ENCODE measurements around the gene ACTG2. TPM values are rescaled to one million over a fixed set of nuclear protein-coding genes. Genes with fewer than 3 reads are reported as not detected.

The ACTG2 gene
- total and polyA plus RNA-seq, 7 donors, result 16.9 to 10,290 (median 3,612) TPM

DNA sequence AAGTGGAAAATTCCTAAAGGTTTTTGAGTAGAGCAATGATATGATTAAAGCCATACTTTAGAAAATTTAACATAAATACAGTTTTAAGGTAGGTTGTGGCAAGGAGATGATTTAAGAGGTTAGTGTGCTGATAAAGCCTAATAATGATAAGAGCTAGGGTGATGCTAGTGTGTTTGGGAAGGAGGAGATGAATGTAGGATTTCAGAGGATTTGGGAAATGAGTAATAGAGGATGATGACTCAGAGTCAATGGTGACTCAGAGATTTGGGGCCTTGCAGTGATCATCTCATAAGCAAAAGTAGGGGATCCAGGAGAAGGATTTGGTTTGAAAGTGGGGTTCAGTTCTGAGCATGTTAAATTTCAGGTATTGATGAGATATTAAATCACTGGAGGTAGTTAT is 40.8 kb upstream of the ACTG2 start:
- H3K27ac ChIP-seq, result peak overlapping the region in 2 of 4 donors; percentile 77 to 96
- no peaks in the 10 kb centered on the region for H3K9me3 ChIP-seq
- H3K36me3 ChIP-seq, result peaks cover 0 to 73% (median 12%) of the 10 kb centered on the region in 4 donors
- no peak overlapping the region for H3K4me3 ChIP-seq
- peaks cover 0 to 51% (median 25%) of the 10 kb centered on the region in 4 donors for H3K4me1 ChIP-seq
- intact Hi-C loops (cut with DNase I), result no loop called here
- no peak for DNase-seq
- TF ChIP-seq POLR2AphosphoS5 (IDR thresholded peaks at IDR 0.05) (peak in 1 of 4 donors; percentile 7), POLR2A (IDR thresholded peaks at IDR 0.05) (no peak), EP300 (IDR thresholded peaks at IDR 0.05) (no peak), CTCF (IDR thresholded peaks at IDR 0.05) (no peak)
- H3K27me3 ChIP-seq, result no peaks in the 10 kb centered on the region

DNA sequence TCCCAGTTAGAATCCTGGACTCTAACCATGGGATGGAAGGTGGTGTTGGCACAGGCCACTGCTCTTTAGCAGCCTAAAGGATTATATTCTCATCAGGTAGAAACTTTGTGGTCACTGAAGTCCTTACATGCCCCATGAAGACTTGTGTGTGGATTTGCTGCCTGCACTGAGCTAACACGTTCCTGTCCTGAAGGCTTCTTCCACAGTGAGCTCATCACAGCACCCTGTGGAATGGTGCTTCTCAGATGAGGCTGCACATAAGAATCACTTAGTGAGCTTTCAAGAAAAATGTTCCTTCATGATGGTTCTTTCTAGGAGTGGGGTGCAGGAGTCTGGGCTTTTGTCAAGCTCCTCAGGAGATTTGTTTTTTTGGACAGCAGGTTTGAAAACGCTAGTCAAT is 37.3 kb upstream of the ACTG2 start:
- no peak for DNase-seq
- peak overlapping the region in 1 of 4 donors; percentile 5 for H3K27ac ChIP-seq
- peaks cover 0 to 22% (median 4%) of the 10 kb centered on the region in 4 donors for H3K4me1 ChIP-seq
- no peak overlapping the region for H3K4me3 ChIP-seq
- H3K27me3 ChIP-seq, result no peaks in the 10 kb centered on the region
- peaks cover 0 to 64% (median 19%) of the 10 kb centered on the region in 4 donors for H3K36me3 ChIP-seq
- no peaks in the 10 kb centered on the region for H3K9me3 ChIP-seq
- TF ChIP-seq POLR2A (IDR thresholded peaks at IDR 0.05), result no peak
- no peak for TF ChIP-seq EP300 (IDR thresholded peaks at IDR 0.05)
- TF ChIP-seq POLR2AphosphoS5 (IDR thresholded peaks at IDR 0.05), result no peak
- intact Hi-C loops (cut with DNase I), result no loop called here
- 91 to 93% methylated on average over 2 of the region's 2 CpGs for WGBS, 2 donors

- no peak overlapping the region for H3K27ac ChIP-seq
- H3K27me3 ChIP-seq, result no peaks in the 10 kb centered on the region
- TF ChIP-seq EP300 (IDR thresholded peaks at IDR 0.05) (no peak), POLR2AphosphoS5 (IDR thresholded peaks at IDR 0.05) (no peak), CTCF (IDR thresholded peaks at IDR 0.05) (no peak), POLR2A (IDR thresholded peaks at IDR 0.05) (no peak)
- peaks cover 0 to 15% (median under 1%) of the 10 kb centered on the region in 4 donors for H3K4me1 ChIP-seq
- no peak overlapping the region for H3K4me3 ChIP-seq
- no peak for DNase-seq
- no peaks in the 10 kb centered on the region for H3K9me3 ChIP-seq
- intact Hi-C loops (cut with DNase I), result no loop called here
- peaks cover 0 to 64% (median 23%) of the 10 kb centered on the region in 4 donors for H3K36me3 ChIP-seq
These were observed 36.6 kb upstream of the ACTG2 start for GRCh38 chr2:73856214-73856613.

- WGBS, 2 donors, result 89 to 94% methylated on average over 6 of the region's 6 CpGs
- peak overlapping the region in 1 of 4 donors; percentile 61 for H3K27ac ChIP-seq
- no peak for TF ChIP-seq CTCF (IDR thresholded peaks at IDR 0.05)
- no peak for TF ChIP-seq POLR2AphosphoS5 (IDR thresholded peaks at IDR 0.05)
- no peak for TF ChIP-seq POLR2A (IDR thresholded peaks at IDR 0.05)
- TF ChIP-seq EP300 (IDR thresholded peaks at IDR 0.05), result no peak
These were observed 32.9 kb upstream of the ACTG2 start for GRCh38 chr2:73859721-73860586.

DNA sequence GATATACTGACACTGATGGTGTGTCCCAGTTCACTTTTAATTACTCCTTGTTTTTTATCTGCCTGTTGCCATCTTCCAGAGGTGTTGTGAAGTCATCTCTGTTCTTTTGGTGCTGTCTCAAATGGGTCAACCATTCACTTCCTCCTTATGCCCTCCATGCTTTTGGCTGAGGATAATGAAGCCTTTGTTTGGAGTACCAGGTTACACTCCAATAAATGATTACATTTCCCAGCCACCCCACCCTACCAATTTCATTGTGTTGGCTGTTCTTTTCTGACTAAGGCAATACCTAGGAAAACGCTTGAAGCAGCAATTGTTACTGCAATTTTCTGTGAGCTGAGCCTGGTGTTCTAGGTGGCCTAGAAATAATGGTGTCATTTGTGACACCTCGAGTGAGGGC is 29.8 kb upstream of the ACTG2 start:
- DNase-seq, result no peak
- intact Hi-C loops (cut with DNase I), result no loop called here
- WGBS, 2 donors, result 18 to 66% methylated on average over 2 of the region's 2 CpGs
- Histone ChIP-seq H3K27me3 (no peaks in the 10 kb centered on the region), H3K27ac (no peak overlapping the region), H3K4me1 (no peaks in the 10 kb centered on the region), H3K36me3 (peaks cover 0 to 73% (median 18%) of the 10 kb centered on the region in 4 donors), H3K9me3 (no peaks in the 10 kb centered on the region), H3K4me3 (no peak overlapping the region)
- TF ChIP-seq POLR2AphosphoS5 (IDR thresholded peaks at IDR 0.05), result no peak
- TF ChIP-seq CTCF (IDR thresholded peaks at IDR 0.05), result no peak
- no peak for TF ChIP-seq POLR2A (IDR thresholded peaks at IDR 0.05)
- no peak for TF ChIP-seq EP300 (IDR thresholded peaks at IDR 0.05)

More at GRCh38 chr2:73859721-73860586, 32.9 kb upstream of the ACTG2 start:
- H3K4me1 ChIP-seq, result peaks cover 0 to 4% (median 0%) of the 10 kb centered on the region in 4 donors
- H3K27me3 ChIP-seq, result no peaks in the 10 kb centered on the region
- no peak overlapping the region for H3K4me3 ChIP-seq
- H3K9me3 ChIP-seq, result no peaks in the 10 kb centered on the region
- peaks cover 0 to 79% (median 26%) of the 10 kb centered on the region in 4 donors for H3K36me3 ChIP-seq
- intact Hi-C loops (cut with DNase I), result no loop called here
- DNase-seq, result no peak
